H1 (cell line): Measurements from ENCODE around the gene SPATA16. TPM values are rescaled to one million over a fixed set of nuclear protein-coding genes. Genes with fewer than 3 reads are reported as not detected.

Source experiments
- CTCF ChIA-PET: fragments of 300-600 bp; sonication (Branson Sonifier 250); formaldehyde crosslinking; loops from one replicate; lab custom pipeline; 2021; ENCODE audit not compliant: partially characterized antibody; lab: Charles Lee
- POLR2A ChIA-PET: fragments of 300-600 bp; sonication (Branson Sonifier 250); formaldehyde crosslinking; loops from one replicate; lab custom pipeline; 2021; ENCODE audit warnings: inconsistent platforms; ENCODE audit not compliant: partially characterized antibody; lab: Charles Lee
- DNase-seq, 2 experiments: peaks; one replicate each; pipeline versions ENCODE4 v3.0.0 to v3.0.0-alpha.2; 2010 to 2022; ENCODE audit warnings: low spot score in 2 of 2, low read depth in 1 of 2, mixed read lengths in 1 of 2
- FAIRE-seq: peaks from 2 replicates; lab custom pipeline; 2011; peaks lifted over from hg19 to GRCh38; lab: Jason Lieb, UNC
- H2AFZ ChIP-seq: 2 replicates; pipeline ENCODE4 v1.8.1; 2012; ENCODE audit warnings: low read length, inconsistent platforms
- H2AK5ac ChIP-seq: 2 replicates; pipeline ENCODE4 v1.6.1; 2013; ENCODE audit warnings: low read depth, low read length
- H2BK120ac ChIP-seq: replicated peaks from 2 replicates; pipeline ENCODE3; 2013; ENCODE audit warnings: low read depth, low read length, inconsistent platforms
- H2BK12ac ChIP-seq: 2 replicates; pipeline ENCODE4 v1.6.1; 2013; ENCODE audit warnings: low read depth, low read length
- H2BK15ac ChIP-seq: 2 replicates; pipeline ENCODE4 v1.6.1; 2013; ENCODE audit warnings: low read length
- H2BK20ac ChIP-seq: 2 replicates; pipeline ENCODE4 v1.6.1; 2013; ENCODE audit warnings: low read length
- H2BK5ac ChIP-seq: 2 replicates; pipeline ENCODE4 v1.6.1; 2013; ENCODE audit warnings: low read depth, low read length
- H3K14ac ChIP-seq: 2 replicates; pipeline ENCODE4 v1.6.1; 2013; ENCODE audit warnings: inconsistent platforms; ENCODE audit not compliant: insufficient read length
- H3K18ac ChIP-seq: 2 replicates; pipeline ENCODE4 v1.6.1; 2013; ENCODE audit warnings: low read length; ENCODE audit errors: extremely low read depth
- H3K23ac ChIP-seq: 2 replicates; pipeline ENCODE4 v1.6.1; 2013; ENCODE audit warnings: inconsistent platforms; ENCODE audit not compliant: insufficient read length
- H3K23me2 ChIP-seq: 2 replicates; pipeline ENCODE4 v1.6.1; 2013; ENCODE audit warnings: low read depth, low read length
- H3K27ac ChIP-seq: 2 replicates; pipeline ENCODE4 v1.6.1; 2011; ENCODE audit warnings: low read depth, low read length, inconsistent platforms
- H3K27me3 ChIP-seq, 4 experiments: replicated peaks in 1 of 4; 1 replicate in 1 of 4; 2 replicates in 3 of 4; pipeline versions ENCODE4 v1.6.1 to v1.8.1; 2011 to 2013; ENCODE audit warnings: low read length in 3 of 4, mild to moderate bottlenecking in 3 of 4, inconsistent platforms in 2 of 4, mixed read lengths in 2 of 4, moderate library complexity in 1 of 4; ENCODE audit not compliant: control insufficient read depth in 3 of 4, insufficient read depth in 3 of 4; ENCODE audit errors: extremely low read depth in 1 of 4
- H3K36me3 ChIP-seq, 4 experiments: 2 replicates each; pipeline versions ENCODE4 v1.6.1 to v1.8.1; 2011 to 2013; ENCODE audit warnings: mild to moderate bottlenecking in 4 of 4, low read length in 3 of 4, moderate library complexity in 2 of 4, control low read depth in 1 of 4, inconsistent platforms in 1 of 4; ENCODE audit not compliant: insufficient read depth in 4 of 4, control insufficient read depth in 2 of 4
- H3K4ac ChIP-seq: replicated peaks from 2 replicates; pipeline ENCODE3; 2013; ENCODE audit warnings: low read length, low read depth, mixed read lengths, inconsistent platforms; ENCODE audit not compliant: insufficient read length
- H3K4me1 ChIP-seq, 4 experiments: replicated peaks in 1 of 4; 1 replicate in 1 of 4; 2 replicates in 3 of 4; pipeline versions ENCODE4 v1.6.1 to v1.8.1; 2011 to 2013; ENCODE audit warnings: low read length in 3 of 4, inconsistent platforms in 2 of 4, mixed read lengths in 1 of 4; ENCODE audit not compliant: insufficient read depth in 4 of 4, control insufficient read depth in 3 of 4
- H3K4me2 ChIP-seq, 2 experiments: 2 replicates each; pipeline versions ENCODE4 v1.6.1 to v1.8.1; 2011 to 2013; ENCODE audit warnings: low read depth in 2 of 2, low read length in 2 of 2, control low read depth in 1 of 2, inconsistent platforms in 1 of 2, mild to moderate bottlenecking in 1 of 2; ENCODE audit not compliant: insufficient read depth in 1 of 2
- H3K4me3 ChIP-seq, 4 experiments: fragments of 200-600, 300-600 bp in 1 of 4; sonication (generic), shearing (Covaris generic), sonication (Bioruptor Twin) in 1 of 4; 2 replicates each; pipeline versions ENCODE4 v1.5.1 to v1.8.1; 2011 to 2016; ENCODE audit warnings: low read length in 4 of 4, low read depth in 3 of 4, control low read depth in 2 of 4, inconsistent platforms in 2 of 4, mild to moderate bottlenecking in 2 of 4, mixed read lengths in 1 of 4, moderate library complexity in 1 of 4; ENCODE audit not compliant: insufficient read depth in 2 of 4; ENCODE audit errors: extremely low read depth in 1 of 4
- H3K56ac ChIP-seq: replicated peaks from 2 replicates; pipeline ENCODE3; 2013; ENCODE audit warnings: low read depth, mild to moderate bottlenecking, mixed read lengths, low read length, inconsistent platforms; ENCODE audit not compliant: insufficient read length
- H3K79me1 ChIP-seq: 2 replicates; pipeline ENCODE4 v1.6.1; 2013; ENCODE audit warnings: low read depth, low read length, control low read depth
- H3K79me2 ChIP-seq, 2 experiments: 2 replicates each; pipeline versions ENCODE4 v1.6.1 to v1.8.1; 2012 to 2013; ENCODE audit warnings: low read length in 2 of 2, mild to moderate bottlenecking in 2 of 2, inconsistent platforms in 1 of 2; ENCODE audit not compliant: insufficient read depth in 2 of 2, control insufficient read depth in 1 of 2
- H3K9ac ChIP-seq, 4 experiments: replicated peaks in 1 of 4; 1 replicate in 1 of 4; 2 replicates in 3 of 4; pipeline versions ENCODE4 v1.6.1 to v1.8.1; 2011 to 2013; ENCODE audit warnings: low read depth in 3 of 4, low read length in 3 of 4, control low read depth in 2 of 4, mild to moderate bottlenecking in 2 of 4, moderate library complexity in 2 of 4, inconsistent platforms in 1 of 4; ENCODE audit errors: extremely low read depth in 1 of 4
- H3K9me3 ChIP-seq, 2 experiments: 2 replicates each; pipeline versions ENCODE4 v1.6.1 to v1.8.1; 2012 to 2013; ENCODE audit warnings: mild to moderate bottlenecking in 2 of 2, moderate library complexity in 2 of 2, control low read depth in 1 of 2, inconsistent platforms in 1 of 2, low read depth in 1 of 2, low read length in 1 of 2, mixed read lengths in 1 of 2; ENCODE audit not compliant: insufficient read depth in 2 of 2
- H4K20me1 ChIP-seq, 2 experiments: replicated peaks in 1 of 2; 2 replicates each; pipeline versions ENCODE3 to v1.8.1; 2011 to 2013; ENCODE audit warnings: inconsistent platforms in 2 of 2, low read length in 2 of 2, mild to moderate bottlenecking in 1 of 2; ENCODE audit not compliant: insufficient read depth in 2 of 2, control insufficient read depth in 1 of 2
- H4K5ac ChIP-seq: 2 replicates; pipeline ENCODE4 v1.6.1; 2013; ENCODE audit warnings: low read length, low read depth, mixed read lengths, inconsistent platforms; ENCODE audit not compliant: insufficient read length
- H4K8ac ChIP-seq: 2 replicates; pipeline ENCODE4 v1.8.0; 2013; ENCODE audit warnings: mild to moderate bottlenecking, moderate library complexity, low read length, inconsistent platforms; ENCODE audit not compliant: insufficient read depth; ENCODE audit errors: extremely low read depth
- H4K91ac ChIP-seq: replicated peaks from 2 replicates; pipeline ENCODE3; 2013; ENCODE audit warnings: low read length, mixed read lengths, inconsistent platforms; ENCODE audit not compliant: insufficient read length
- BACH1 ChIP-seq: IDR thresholded peaks from 2 replicates; pipeline ENCODE4 v1.6.1; 2012; ENCODE audit warnings: low read length, improper control_type of control experiment
- CBX5 ChIP-seq: fragments of 300-800, 300-1000 bp; sonication (generic); IDR thresholded peaks from 2 replicates; pipeline ENCODE4 v1.7.1; 2016; ENCODE audit warnings: antibody characterized with exemption, low read length, low read depth
- CHD1 ChIP-seq: IDR thresholded peaks from 2 replicates; pipeline ENCODE4 v1.6.1; 2012; ENCODE audit warnings: low read depth, low read length, improper control_type of control experiment
- CHD2 ChIP-seq: IDR thresholded peaks from 2 replicates; pipeline ENCODE4 v1.6.1; 2012; ENCODE audit warnings: low read length, improper control_type of control experiment
- EZH2 ChIP-seq: fragments of 200-600 bp; sonication (generic); IDR thresholded peaks from 2 replicates; pipeline ENCODE4 v1.7.1; 2012; ENCODE audit warnings: low read depth, mild to moderate bottlenecking, moderate library complexity, low read length, inconsistent platforms; ENCODE audit not compliant: severe bottlenecking
- GABPA ChIP-seq: IDR thresholded peaks from 2 replicates; pipeline ENCODE4 v1.6.1; 2011; ENCODE audit warnings: mild to moderate bottlenecking, low read length, moderate library complexity, borderline replicate concordance; ENCODE audit not compliant: insufficient read depth
- JUND ChIP-seq: IDR thresholded peaks from 2 replicates; pipeline ENCODE4 v1.6.1; 2011; ENCODE audit warnings: mild to moderate bottlenecking, improper control_type of control experiment, low read length
- KDM1A ChIP-seq: fragments of 200-600, 300-600 bp; sonication (generic); IDR thresholded peaks from 2 replicates; pipeline ENCODE4 v1.7.1; 2016; ENCODE audit warnings: mild to moderate bottlenecking, low read length, borderline replicate concordance
- NRF1 ChIP-seq: IDR thresholded peaks from 2 replicates; pipeline ENCODE4 v1.6.1; 2011; ENCODE audit warnings: mild to moderate bottlenecking, low read depth, low read length, improper control_type of control experiment
- POU5F1 ChIP-seq: IDR thresholded peaks from 2 replicates; pipeline ENCODE4 v1.6.1; 2011; ENCODE audit warnings: low read depth, mild to moderate bottlenecking, low read length, moderate library complexity
- RAD21 ChIP-seq, 2 experiments: IDR thresholded peaks in 1 of 2; conservative IDR thresholded peaks in 1 of 2; 2 replicates each; pipeline ENCODE4 v1.6.1; 2011; ENCODE audit warnings: low read depth in 2 of 2, low read length in 2 of 2, improper control_type of control experiment in 1 of 2, inconsistent platforms in 1 of 2, mild to moderate bottlenecking in 1 of 2, moderate library complexity in 1 of 2
- TAF1 ChIP-seq: IDR thresholded peaks from 2 replicates; pipeline ENCODE4 v1.6.1; 2011; ENCODE audit warnings: mild to moderate bottlenecking, low read depth, low read length
- TCF12 ChIP-seq: IDR thresholded peaks from 2 replicates; pipeline ENCODE4 v1.6.1; 2011; ENCODE audit warnings: low read depth, mild to moderate bottlenecking, low read length
- TEAD4 ChIP-seq: IDR thresholded peaks from 2 replicates; pipeline ENCODE4 v1.6.1; 2012; ENCODE audit warnings: low read depth, low read length, inconsistent platforms, mixed read lengths
- WGBS, 2 experiments: shearing (Covaris generic) in 1 of 2; methylation state at CpG; one replicate each; pipeline versions ENCODE4 v1.1.6 to v1.1.7; 2013 to 2015; ENCODE audit warnings: low lambda C conversion rate in 2 of 2, mixed read lengths in 2 of 2, inconsistent platforms in 1 of 2, low coverage in 1 of 2, missing lambda C conversion rate in 1 of 2; ENCODE audit not compliant: insufficient replicate concordance in 2 of 2, insufficient coverage in 1 of 2, insufficient read length in 1 of 2; ENCODE audit errors: extremely low coverage in 1 of 2, missing lambda C conversion rate in 1 of 2; 5-methylcytosine and 5-hydroxymethylcytosine counted together
- polyA plus RNA-seq, 7 experiments: library from polyadenylated mRNA; depleted of rRNA in 3 of 7; stranded (reverse) in 5 of 7; unstranded in 2 of 7; fragments of >200 nt in 5 of 7; fragments of 200-250 nt in 2 of 7; gene quantifications; 1 replicate in 5 of 7; 2 replicates in 1 of 7; 4 replicates in 1 of 7; pipeline versions ENCODE4 v1.2.1 to v1.2.3, GENCODE V29; 2011 to 2013; ENCODE audit warnings: missing spikeins in 2 of 7, mixed read lengths in 2 of 7
- total RNA-seq: library from RNA; stranded (reverse); fragmentation: NEBNext Ultra II Directional; extraction: Animal tissue kit (Norgen Biotek cat#: 25700); gene quantifications from 2 replicates; pipeline ENCODE4 v1.2.1, GENCODE V29; 2021
- TF ChIP-seq, protein P1 (sequence below): IDR thresholded peaks from 2 replicates; pipeline ENCODE4 v1.6.1; 2012; ENCODE audit warnings: inconsistent platforms

SPATA16 gene
- total and polyA plus RNA-seq, 2 of the 8 experiments (the other 6 are each of a cell fraction or from before 2014, with no cell fraction given), result 0.05 to 2.7 TPM

DNA sequence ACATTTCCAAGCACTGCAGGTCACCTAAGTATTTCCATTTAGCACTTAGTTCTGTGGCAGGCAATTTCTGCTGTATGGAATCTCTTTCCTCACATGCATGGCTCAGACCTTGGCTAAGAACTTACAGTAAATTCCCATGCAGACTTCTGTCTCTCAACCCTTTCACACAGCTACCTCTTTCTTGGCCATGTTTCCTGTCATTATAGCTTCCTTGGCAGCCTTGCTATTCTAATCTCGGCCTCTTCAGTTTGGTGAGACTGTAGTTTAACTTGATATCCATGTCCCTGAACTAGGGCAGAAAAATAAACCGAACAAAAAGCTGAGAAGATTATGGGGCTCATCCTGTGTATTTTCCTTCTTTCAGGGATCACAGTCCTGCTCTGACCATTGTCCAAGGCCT, 96.0 kb downstream of the SPATA16 start:
- POLR2A ChIA-PET, result no interaction called here
- 92% methylated on average over 2 of the region's 2 CpGs; no CpG with 5 or more reads in 1 of the 2 experiments for WGBS, 2 experiments
- H3K18ac ChIP-seq, result no peak overlapping the region
- H2AFZ ChIP-seq, result peak overlapping the region; percentile 28
- H2BK5ac ChIP-seq, result no peak overlapping the region
- no peaks in the 10 kb centered on the region for H3K9me3 ChIP-seq
- no peak overlapping the region for H2BK12ac ChIP-seq
- no peak overlapping the region for H2BK20ac ChIP-seq
- FAIRE-seq (no peak), DNase-seq (no peak)
- H4K91ac ChIP-seq, result no peak overlapping the region
- no peak overlapping the region for H2BK120ac ChIP-seq
- H3K79me1 ChIP-seq, result no peaks in the 10 kb centered on the region
- no peaks in the 10 kb centered on the region for H3K79me2 ChIP-seq
- no peaks in the 10 kb centered on the region for H3K27me3 ChIP-seq
- H3K9ac ChIP-seq, result no peak overlapping the region
- H2AK5ac ChIP-seq, result no peak overlapping the region
- no peak overlapping the region for H3K4me3 ChIP-seq
- H3K4me2 ChIP-seq, result no peak overlapping the region
- CTCF ChIA-PET, result interaction anchor here (0.5 to 1.2 kb wide), 8 partner anchors 9 to 234 kb away, joined by 3 to 4 read pairs (median 3); no protein-coding TSS in a partner anchor
- H3K4me1 ChIP-seq, result no peaks in the 10 kb centered on the region
- no peak overlapping the region for H2BK15ac ChIP-seq
- no peak overlapping the region for H4K5ac ChIP-seq
- H3K27ac ChIP-seq, result no peak overlapping the region
- no peak overlapping the region for H3K14ac ChIP-seq
- no peaks in the 10 kb centered on the region for H4K20me1 ChIP-seq
- no peak overlapping the region for H4K8ac ChIP-seq
- H3K23ac ChIP-seq, result no peak overlapping the region
- no peak overlapping the region for H3K4ac ChIP-seq
- no peaks in the 10 kb centered on the region for H3K36me3 ChIP-seq
- no peak overlapping the region for H3K56ac ChIP-seq
- H3K23me2 ChIP-seq, result no peaks in the 10 kb centered on the region
- TF ChIP-seq KDM1A (no peak), POU5F1 (no peak), TCF12 (no peak), TEAD4 (no peak), NRF1 (no peak), TAF1 (no peak), JUND (no peak), GABPA (no peak), BACH1 (no peak), CHD1 (no peak), CHD2 (no peak), EZH2 (no peak), RAD21 (IDR thresholded peaks at IDR 0.05 in 1 of 2, conservative IDR thresholded peaks at IDR 0.05 in 1 of 2; ENCODE audit: low read depth in 2 of 2, low read length in 2 of 2) (no peak), CBX5 (no peak)
- TF ChIP-seq, protein P1, sequence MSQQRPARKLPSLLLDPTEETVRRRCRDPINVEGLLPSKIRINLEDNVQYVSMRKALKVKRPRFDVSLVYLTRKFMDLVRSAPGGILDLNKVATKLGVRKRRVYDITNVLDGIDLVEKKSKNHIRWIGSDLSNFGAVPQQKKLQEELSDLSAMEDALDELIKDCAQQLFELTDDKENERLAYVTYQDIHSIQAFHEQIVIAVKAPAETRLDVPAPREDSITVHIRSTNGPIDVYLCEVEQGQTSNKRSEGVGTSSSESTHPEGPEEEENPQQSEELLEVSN, result no peak
